Keratinocyte (primary cell): ENCODE measurements around the gene CHST8. TPM values are rescaled to one million over a fixed set of nuclear protein-coding genes. Genes with fewer than 3 reads are reported as not detected.

Experiments used
- DNase-seq: peaks from one replicate; pipeline ENCODE4 v3.0.0-alpha.2; 2011; ENCODE audit warnings: low read depth, missing footprints, low spot score
- FAIRE-seq: peaks from 2 replicates; lab custom pipeline; 2011; peaks lifted over from hg19 to GRCh38; lab: Jason Lieb, UNC
- H2AFZ ChIP-seq: 2 replicates; pipeline ENCODE4 v1.6.0; 2012; ENCODE audit warnings: low read length, control low read depth, inconsistent platforms; ENCODE audit not compliant: control insufficient read depth
- H3K27ac ChIP-seq: 2 replicates; pipeline ENCODE4 v1.5.1; 2011; ENCODE audit warnings: low read length; ENCODE audit not compliant: control insufficient read depth, insufficient read depth
- H3K27me3 ChIP-seq: 3 replicates; pipeline ENCODE4 v1.6.0; 2011; ENCODE audit warnings: low read length; ENCODE audit not compliant: control insufficient read depth, insufficient read depth; ENCODE audit errors: extremely low read depth
- H3K36me3 ChIP-seq, 2 experiments: 2 replicates in 1 of 2; 3 replicates in 1 of 2; pipeline ENCODE4 v1.5.1; 2011; ENCODE audit warnings: low read length in 2 of 2, mild to moderate bottlenecking in 1 of 2; ENCODE audit not compliant: control insufficient read depth in 2 of 2, insufficient read depth in 2 of 2; ENCODE audit errors: extremely low read depth in 1 of 2
- H3K4me1 ChIP-seq: 3 replicates; pipeline ENCODE4 v1.5.1; 2011; ENCODE audit warnings: low read length; ENCODE audit not compliant: control insufficient read depth, insufficient read depth; ENCODE audit errors: extremely low read depth
- H3K4me2 ChIP-seq: 3 replicates; pipeline ENCODE4 v1.6.0; 2011; ENCODE audit warnings: low read depth, low read length; ENCODE audit not compliant: control insufficient read depth, insufficient read depth; ENCODE audit errors: extremely low read depth
- H3K4me3 ChIP-seq, 3 experiments: fragments of 200-600 bp in 1 of 3; sonication (generic) in 1 of 3; 2 replicates in 2 of 3; 3 replicates in 1 of 3; pipeline ENCODE4 v1.5.1; 2011 to 2016; ENCODE audit warnings: low read length in 3 of 3, mild to moderate bottlenecking in 3 of 3, control low read depth in 2 of 3, inconsistent platforms in 1 of 3, low read depth in 1 of 3, mixed read lengths in 1 of 3, mixed run types in 1 of 3, moderate library complexity in 1 of 3; ENCODE audit not compliant: control insufficient read depth in 2 of 3, insufficient read depth in 2 of 3; ENCODE audit errors: extremely low read depth in 1 of 3
- H3K79me2 ChIP-seq: 2 replicates; pipeline ENCODE4 v1.6.0; 2012; ENCODE audit warnings: low read length; ENCODE audit not compliant: control insufficient read depth, insufficient read depth
- H3K9ac ChIP-seq: 3 replicates; pipeline ENCODE4 v1.6.0; 2011; ENCODE audit warnings: low read length; ENCODE audit not compliant: control insufficient read depth, insufficient read depth; ENCODE audit errors: extremely low read depth
- H3K9me1 ChIP-seq: 3 replicates; pipeline ENCODE4 v1.6.0; 2011; ENCODE audit warnings: low read length; ENCODE audit not compliant: control insufficient read depth, insufficient read depth; ENCODE audit errors: extremely low read depth
- H3K9me3 ChIP-seq: 2 replicates; pipeline ENCODE4 v1.5.1; 2012; ENCODE audit warnings: low read depth, low read length; ENCODE audit not compliant: control insufficient read depth
- H4K20me1 ChIP-seq: 3 replicates; pipeline ENCODE4 v1.6.0; 2011; ENCODE audit warnings: low read length; ENCODE audit not compliant: control insufficient read depth, insufficient read depth; ENCODE audit errors: extremely low read depth
- CTCF ChIP-seq, 3 experiments: IDR thresholded peaks in 1 of 3; conservative IDR thresholded peaks in 1 of 3; optimal IDR thresholded peaks in 1 of 3; 2 replicates in 2 of 3; 3 replicates in 1 of 3; pipeline versions ENCODE3 to v1.5.1; 2011; ENCODE audit warnings: low read length in 3 of 3, mild to moderate bottlenecking in 3 of 3, moderate library complexity in 2 of 3, control low read depth in 1 of 3, inconsistent platforms in 1 of 3; ENCODE audit not compliant: insufficient read depth in 2 of 3; ENCODE audit errors: extremely low read depth in 1 of 3
- EZH2 ChIP-seq: IDR thresholded peaks from one replicate; pipeline ENCODE4 v1.6.1; 2012; ENCODE audit warnings: inconsistent platforms, mild to moderate bottlenecking, low read length, moderate library complexity
- dilution Hi-C: fragments of 300-500 bp; cut with MboI; formaldehyde crosslinking; loops from one replicate; pipeline ENCODE4 v1.7.0; 2020; ENCODE audit warnings: low sequenced_read_pairs; ENCODE audit not compliant: extremely low pct_ligation_motif_present
- polyA plus RNA-seq, 5 experiments: library from polyadenylated mRNA; depleted of rRNA in 3 of 5; stranded (reverse) in 3 of 5; stranded (forward) in 1 of 5; unstranded in 1 of 5; fragments of >200 nt; gene quantifications; 1 replicate in 1 of 5; 2 replicates in 3 of 5; 3 replicates in 1 of 5; pipeline versions ENCODE4 v1.2.1 to v1.2.3, GENCODE V29; 2011 to 2012; ENCODE audit warnings: missing spikeins in 2 of 5, low read depth in 1 of 5, low replicate concordance in 1 of 5

CHST8 gene
- polyA plus RNA-seq, 1 donor (not counting 4 experiments of a cell fraction or from before 2014, with no cell fraction given), result not detected

- Histone ChIP-seq H3K4me2 (no peak overlapping the region), H3K9me1 (no peaks in the 10 kb centered on the region), H3K9ac (no peak overlapping the region), H3K36me3 (no peaks in the 10 kb centered on the region), H2AFZ (no peak overlapping the region), H3K27ac (no peak overlapping the region), H4K20me1 (no peaks in the 10 kb centered on the region), H3K4me1 (no peaks in the 10 kb centered on the region), H3K27me3 (no peaks in the 10 kb centered on the region), H3K79me2 (no peaks in the 10 kb centered on the region), H3K9me3 (no peaks in the 10 kb centered on the region), H3K4me3 (no peak overlapping the region)
- DNase-seq, result no peak
- FAIRE-seq, result no peak
- TF ChIP-seq CTCF (optimal IDR thresholded peaks at IDR 0.05 in 1 of 3, IDR thresholded peaks at IDR 0.05 in 1 of 3, conservative IDR thresholded peaks at IDR 0.05 in 1 of 3; ENCODE audit: extremely low read depth in 1 of 3, insufficient read depth in 2 of 3, low read length in 3 of 3), result no peak
- no peak for TF ChIP-seq EZH2
- dilution Hi-C loops, result no loop called here
Observed at GRCh38 chr19:33720155-33720493, 98.4 kb downstream of the CHST8 start.

- Histone ChIP-seq H3K79me2 (no peaks in the 10 kb centered on the region), H3K36me3 (no peaks in the 10 kb centered on the region), H4K20me1 (no peaks in the 10 kb centered on the region), H2AFZ (no peak overlapping the region), H3K4me2 (no peak overlapping the region), H3K9ac (no peak overlapping the region), H3K4me1 (no peaks in the 10 kb centered on the region), H3K27ac (no peak overlapping the region), H3K27me3 (no peaks in the 10 kb centered on the region), H3K9me3 (no peaks in the 10 kb centered on the region), H3K4me3 (no peak overlapping the region), H3K9me1 (no peaks in the 10 kb centered on the region)
- FAIRE-seq (no peak), DNase-seq (no peak)
- TF ChIP-seq CTCF (optimal IDR thresholded peaks at IDR 0.05 in 1 of 3, IDR thresholded peaks at IDR 0.05 in 1 of 3, conservative IDR thresholded peaks at IDR 0.05 in 1 of 3; ENCODE audit: extremely low read depth in 1 of 3, insufficient read depth in 2 of 3, low read length in 3 of 3) (peak in 1 of 3 experiments; percentile 46), EZH2 (no peak)
- dilution Hi-C loops, result no loop called here
Observed at GRCh38 chr19:33720691-33721682, 99.2 kb downstream of the CHST8 start.
